K562 (cell line): ENCODE measurements around the gene EIF2S2. TPM values are rescaled to one million over a fixed set of nuclear protein-coding genes. Genes with fewer than 3 reads are reported as not detected.

Source experiments
- ATF3 ChIP-seq, 2 experiments: fragments of 450-650 bp in 1 of 2; sonication (generic) in 1 of 2; formaldehyde crosslinking in 1 of 2; IDR thresholded peaks in 1 of 2; conservative IDR thresholded peaks in 1 of 2; 2 replicates each; pipeline versions ENCODE4 v1.6.1 to v1.8.1; 2016 to 2023; ENCODE audit warnings: mild to moderate bottlenecking in 2 of 2, moderate library complexity in 2 of 2, inconsistent platforms in 1 of 2, missing genetic modification reagents in 1 of 2
- CBX1 ChIP-seq: sonication (generic); IDR thresholded peaks from 2 replicates; pipeline ENCODE4 v1.6.1; 2016; ENCODE audit warnings: antibody characterized with exemption, low read depth, mild to moderate bottlenecking
- EGR1 ChIP-seq: fragments of 450-650 bp; conservative IDR thresholded peaks from 2 replicates; pipeline ENCODE4 v1.6.1; 2017; ENCODE audit warnings: mild to moderate bottlenecking
- FOXP4 ChIP-seq: sonication (generic); formaldehyde crosslinking; IDR thresholded peaks from 2 replicates; pipeline ENCODE4 v1.8.0; 2022; ENCODE audit warnings: mild to moderate bottlenecking, missing genetic modification reagents, borderline replicate concordance
- GABPB1 ChIP-seq: sonication (generic); formaldehyde crosslinking; IDR thresholded peaks from 2 replicates; pipeline ENCODE4 v1.8.0; 2022; ENCODE audit warnings: mild to moderate bottlenecking, missing genetic modification reagents
- GTF2E2 ChIP-seq: fragments of 200-800 bp; sonication (Bioruptor generic); IDR thresholded peaks from 2 replicates; pipeline ENCODE4 v1.6.1; 2016; ENCODE audit warnings: missing genetic modification characterization, missing compliant biosample characterization
- HDAC1 ChIP-seq, 2 experiments: fragments of 450-650 bp; IDR thresholded peaks; 2 replicates each; pipeline ENCODE4 v1.6.1; 2016 to 2017; ENCODE audit warnings: inconsistent platforms in 1 of 2, mild to moderate bottlenecking in 1 of 2, moderate library complexity in 1 of 2
- MNT ChIP-seq, 2 experiments: fragments of 450-650 bp; conservative IDR thresholded peaks; 2 replicates each; pipeline ENCODE4 v1.6.1; 2017; ENCODE audit warnings: mild to moderate bottlenecking in 2 of 2, moderate library complexity in 2 of 2
- NFIC ChIP-seq: fragments of 450-650 bp; IDR thresholded peaks from 2 replicates; pipeline ENCODE4 v1.6.1; 2017; ENCODE audit warnings: mild to moderate bottlenecking, inconsistent platforms
- PHTF2 ChIP-seq: fragments of 250-450 bp; sonication (Bioruptor Pico); IDR thresholded peaks from 2 replicates; pipeline ENCODE4 v1.5.0; 2021; ENCODE audit warnings: mild to moderate bottlenecking
- RBM14 ChIP-seq: fragments of 200-400 bp; formaldehyde crosslinking; IDR thresholded peaks from 2 replicates; pipeline ENCODE4 v1.6.1; 2018; ENCODE audit warnings: low read depth, mild to moderate bottlenecking, low read length, moderate library complexity, borderline replicate concordance; ENCODE audit not compliant: insufficient read depth
- SLC30A9 ChIP-seq: fragments of 250-450 bp; sonication (Bioruptor Pico); IDR thresholded peaks from 2 replicates; pipeline ENCODE4 v1.8.0; 2022; ENCODE audit warnings: mild to moderate bottlenecking, moderate library complexity
- ZBED1 ChIP-seq: IDR thresholded peaks from 2 replicates; pipeline ENCODE4 v1.6.1; 2014
- ZBTB7A ChIP-seq: IDR thresholded peaks from 2 replicates; pipeline ENCODE4 v1.6.1; 2011; ENCODE audit warnings: low read depth, mild to moderate bottlenecking, low read length, moderate library complexity, borderline replicate concordance; ENCODE audit not compliant: control insufficient read depth
- ZNF143 ChIP-seq: sonication (generic); formaldehyde crosslinking; IDR thresholded peaks from 2 replicates; pipeline ENCODE4 v1.9.0; 2022; ENCODE audit warnings: mild to moderate bottlenecking, missing genetic modification reagents
- ZNF76 ChIP-seq: fragments of 250-450 bp; sonication (Bioruptor Pico); IDR thresholded peaks from 2 replicates; pipeline ENCODE4 v1.4.0; 2020; ENCODE audit warnings: mild to moderate bottlenecking, moderate library complexity, borderline replicate concordance
- polyA plus RNA-seq, 8 experiments: library from polyadenylated mRNA; depleted of rRNA in 4 of 8; stranded (reverse) in 5 of 8; unstranded in 3 of 8; fragments of >200 nt; fragmentation: Nextera tagmentation in 2 of 8; fragmentation: Illumina TruSeq in 1 of 8; extraction: Ambion mirVana in 2 of 8; extraction: Trizol in 1 of 8; gene quantifications; 2 replicates each; pipeline versions ENCODE4 v1.2.1 to v1.2.3, GENCODE V29; 2011 to 2014; ENCODE audit warnings: inconsistent platforms in 1 of 8, missing spikeins in 1 of 8
- total RNA-seq, 7 experiments: library from RNA; depleted of rRNA in 6 of 7; stranded (reverse); fragments of >200 nt in 6 of 7; fragmentation: Illumina TruSeq in 2 of 7; extraction: Trizol in 2 of 7; gene quantifications; 2 replicates each; pipeline versions ENCODE4 v1.2.1 to v1.2.3, GENCODE V29; 2011 to 2021; ENCODE audit warnings: low replicate concordance in 1 of 7
- TF ChIP-seq, protein P1 (sequence below): sonication (generic); formaldehyde crosslinking; IDR thresholded peaks from 2 replicates; pipeline ENCODE4 v1.8.0; 2022; ENCODE audit warnings: mild to moderate bottlenecking, missing genetic modification reagents

Gene EIF2S2
- total and polyA plus RNA-seq, 9 of the 15 experiments (the other 6 are each of a cell fraction or from before 2014, with no cell fraction given): 79.7 to 220 (median 154) TPM

DNA sequence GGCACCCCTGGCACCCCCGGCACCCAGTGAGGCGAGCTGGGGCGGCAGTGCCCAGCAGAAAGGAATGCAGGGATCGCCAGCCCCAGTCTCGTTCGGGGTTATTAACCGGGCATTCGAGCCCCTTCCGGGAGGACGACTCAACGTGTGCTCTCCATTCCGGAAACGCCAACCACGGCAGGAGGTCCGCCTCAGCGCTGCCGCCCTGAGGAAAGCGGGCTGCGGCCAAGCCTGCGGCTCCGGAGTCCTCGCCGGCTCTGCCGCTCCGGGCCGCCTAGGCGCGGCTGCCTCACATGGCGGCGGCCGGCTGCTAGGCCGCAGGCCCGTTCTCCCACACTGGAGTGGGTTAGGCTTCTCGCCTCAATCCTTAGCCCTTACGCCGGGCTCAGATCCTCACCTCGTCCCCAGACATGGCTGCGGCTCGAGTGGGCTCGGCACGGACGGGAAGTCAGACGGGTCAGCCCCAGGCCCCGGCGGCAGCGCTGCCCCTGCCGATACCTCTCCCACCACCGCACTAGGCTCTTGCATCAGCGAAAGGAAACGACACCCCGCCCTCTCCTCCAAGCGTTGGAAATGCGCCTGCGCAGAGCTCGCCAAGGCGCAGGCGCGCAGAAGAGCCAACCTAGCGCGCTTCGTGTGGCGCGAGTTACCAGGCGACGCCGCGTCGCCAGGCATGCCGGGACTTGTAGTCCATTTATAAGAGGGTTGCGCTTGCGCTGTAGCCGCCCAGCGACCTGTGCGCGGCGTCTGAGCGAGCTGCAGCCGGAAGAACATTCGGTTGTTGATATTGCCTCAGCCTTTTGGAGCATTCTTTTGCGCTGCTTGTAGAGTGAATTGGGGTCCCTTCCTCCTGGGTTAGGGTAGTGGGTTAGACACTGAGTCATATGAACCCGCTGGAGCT, at the start of gene EIF2S2 (continued):
- peak; percentile 54; the same call in 1 of the 2 replicates for TF ChIP-seq CBX1
- peak; percentile 53; the same call in 1 of the 2 replicates for TF ChIP-seq ZBED1
- TF ChIP-seq GTF2E2 (tag): peak; percentile 85; the same call in 1 of the 2 replicates
- TF ChIP-seq EGR1: peak; percentile 48
- TF ChIP-seq NFIC: peak; percentile 71
- no peak for TF ChIP-seq SLC30A9 (CRISPR knock-in tag)
- peak; percentile 85 for TF ChIP-seq GABPB1 (CRISPR knock-in tag)
- peak; percentile 79 to 83 for TF ChIP-seq MNT (conservative IDR thresholded peaks at IDR 0.05)
- TF ChIP-seq ATF3 (IDR thresholded peaks at IDR 0.05): peak; percentile 97
- TF ChIP-seq ATF3 (CRISPR knock-in tag; conservative IDR thresholded peaks at IDR 0.05): peak; percentile 83
- TF ChIP-seq, protein P1, sequence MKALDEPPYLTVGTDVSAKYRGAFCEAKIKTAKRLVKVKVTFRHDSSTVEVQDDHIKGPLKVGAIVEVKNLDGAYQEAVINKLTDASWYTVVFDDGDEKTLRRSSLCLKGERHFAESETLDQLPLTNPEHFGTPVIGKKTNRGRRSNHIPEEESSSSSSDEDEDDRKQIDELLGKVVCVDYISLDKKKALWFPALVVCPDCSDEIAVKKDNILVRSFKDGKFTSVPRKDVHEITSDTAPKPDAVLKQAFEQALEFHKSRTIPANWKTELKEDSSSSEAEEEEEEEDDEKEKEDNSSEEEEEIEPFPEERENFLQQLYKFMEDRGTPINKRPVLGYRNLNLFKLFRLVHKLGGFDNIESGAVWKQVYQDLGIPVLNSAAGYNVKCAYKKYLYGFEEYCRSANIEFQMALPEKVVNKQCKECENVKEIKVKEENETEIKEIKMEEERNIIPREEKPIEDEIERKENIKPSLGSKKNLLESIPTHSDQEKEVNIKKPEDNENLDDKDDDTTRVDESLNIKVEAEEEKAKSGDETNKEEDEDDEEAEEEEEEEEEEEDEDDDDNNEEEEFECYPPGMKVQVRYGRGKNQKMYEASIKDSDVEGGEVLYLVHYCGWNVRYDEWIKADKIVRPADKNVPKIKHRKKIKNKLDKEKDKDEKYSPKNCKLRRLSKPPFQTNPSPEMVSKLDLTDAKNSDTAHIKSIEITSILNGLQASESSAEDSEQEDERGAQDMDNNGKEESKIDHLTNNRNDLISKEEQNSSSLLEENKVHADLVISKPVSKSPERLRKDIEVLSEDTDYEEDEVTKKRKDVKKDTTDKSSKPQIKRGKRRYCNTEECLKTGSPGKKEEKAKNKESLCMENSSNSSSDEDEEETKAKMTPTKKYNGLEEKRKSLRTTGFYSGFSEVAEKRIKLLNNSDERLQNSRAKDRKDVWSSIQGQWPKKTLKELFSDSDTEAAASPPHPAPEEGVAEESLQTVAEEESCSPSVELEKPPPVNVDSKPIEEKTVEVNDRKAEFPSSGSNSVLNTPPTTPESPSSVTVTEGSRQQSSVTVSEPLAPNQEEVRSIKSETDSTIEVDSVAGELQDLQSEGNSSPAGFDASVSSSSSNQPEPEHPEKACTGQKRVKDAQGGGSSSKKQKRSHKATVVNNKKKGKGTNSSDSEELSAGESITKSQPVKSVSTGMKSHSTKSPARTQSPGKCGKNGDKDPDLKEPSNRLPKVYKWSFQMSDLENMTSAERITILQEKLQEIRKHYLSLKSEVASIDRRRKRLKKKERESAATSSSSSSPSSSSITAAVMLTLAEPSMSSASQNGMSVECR (CRISPR knock-in tag): peak; percentile 86
- peak; percentile 86 for TF ChIP-seq ZBTB7A
- peak; percentile 53; the same call in 1 of the 2 replicates for TF ChIP-seq FOXP4 (CRISPR knock-in tag)
- peak; percentile 49; the same call in 1 of the 2 replicates for TF ChIP-seq ZNF76 (CRISPR knock-in tag)
- peak; percentile 95; the same call in 1 of the 2 replicates for TF ChIP-seq RBM14
- peak; percentile 99 for TF ChIP-seq ZNF143
- no peak for TF ChIP-seq PHTF2
- peak in 1 of 2 experiments; percentile 84; a peak in 2 of 4 replicates for TF ChIP-seq HDAC1 (IDR thresholded peaks at IDR 0.05)
